HepG2 (cell line): ENCODE data around the gene PGS1.

Source experiments
- DMAP1 ChIP-seq: IDR thresholded peaks from 2 replicates; pipeline ENCODE4 v1.6.1; 2016
- HHEX ChIP-seq: IDR thresholded peaks from 2 replicates; pipeline ENCODE4 v1.6.1; 2016; ENCODE audit warnings: control low read depth
- RAD21 ChIP-seq: fragments of 450-650 bp; formaldehyde crosslinking; IDR thresholded peaks from 2 replicates; pipeline ENCODE4 v1.5.0; 2020; ENCODE audit warnings: mild to moderate bottlenecking
- REL ChIP-seq: sonication (generic); formaldehyde crosslinking; conservative IDR thresholded peaks from 2 replicates; pipeline ENCODE4 v1.8.0; 2022; ENCODE audit warnings: mild to moderate bottlenecking, missing genetic modification reagents, moderate library complexity
- SMAD3 ChIP-seq: sonication (generic); formaldehyde crosslinking; IDR thresholded peaks from 2 replicates; pipeline ENCODE4 v1.4.0; 2020; ENCODE audit warnings: missing genetic modification reagents
- SRF ChIP-seq: IDR thresholded peaks from 2 replicates; pipeline ENCODE4 v1.6.1; 2011; ENCODE audit warnings: mild to moderate bottlenecking, low read depth, low read length, moderate library complexity
- ZFP36 ChIP-seq: fragments of 150-350 bp; IDR thresholded peaks from 2 replicates; pipeline ENCODE4 v1.6.1; 2018; ENCODE audit warnings: borderline replicate concordance, low read length, low read depth; ENCODE audit not compliant: partially characterized antibody
- TF ChIP-seq, protein P1 (sequence below): sonication (generic); formaldehyde crosslinking; IDR thresholded peaks from 2 replicates; pipeline ENCODE4 v1.5.0; 2020; ENCODE audit warnings: missing genetic modification reagents
- TF ChIP-seq, protein P2 (sequence below): IDR thresholded peaks from 2 replicates; pipeline ENCODE4 v1.6.1; 2016; ENCODE audit warnings: low read depth, missing genetic modification reagents, missing compliant biosample characterization

DNA sequence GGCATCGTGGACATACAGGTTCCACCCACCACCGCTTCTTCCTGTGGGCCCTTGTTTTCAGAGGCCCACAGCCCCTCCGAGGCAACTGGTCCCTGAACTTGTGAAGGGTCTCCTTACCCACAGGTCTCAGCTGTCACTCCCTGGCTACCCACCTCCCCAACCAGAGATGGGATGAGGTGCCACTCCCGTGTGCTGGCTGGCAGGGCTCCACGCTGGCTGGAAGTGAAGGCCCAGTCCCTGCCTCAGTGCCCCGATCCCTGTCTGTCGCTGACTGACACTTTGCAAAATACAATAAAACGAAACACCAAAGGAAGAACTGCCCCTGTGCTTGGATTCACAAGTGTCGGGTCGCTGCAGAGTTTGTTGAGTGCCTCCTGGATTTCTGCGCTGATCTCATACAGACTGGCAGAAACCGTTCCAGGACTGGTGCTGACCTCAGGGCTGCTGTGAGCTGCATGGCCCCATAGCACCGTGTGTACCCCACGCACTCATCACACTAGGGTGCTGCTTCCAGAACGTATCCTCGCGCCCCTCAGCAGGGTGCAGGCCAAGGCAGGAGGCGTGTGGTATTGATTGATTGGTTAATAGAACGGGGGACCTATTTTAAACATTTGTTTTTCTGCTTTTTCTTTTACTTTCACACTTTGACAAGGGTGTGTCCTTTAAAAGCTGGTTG is 57.0 kb downstream of the PGS1 start:
- TF ChIP-seq, protein P1, sequence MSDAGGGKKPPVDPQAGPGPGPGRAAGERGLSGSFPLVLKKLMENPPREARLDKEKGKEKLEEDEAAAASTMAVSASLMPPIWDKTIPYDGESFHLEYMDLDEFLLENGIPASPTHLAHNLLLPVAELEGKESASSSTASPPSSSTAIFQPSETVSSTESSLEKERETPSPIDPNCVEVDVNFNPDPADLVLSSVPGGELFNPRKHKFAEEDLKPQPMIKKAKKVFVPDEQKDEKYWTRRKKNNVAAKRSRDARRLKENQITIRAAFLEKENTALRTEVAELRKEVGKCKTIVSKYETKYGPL (CRISPR knock-in tag), result no peak
- TF ChIP-seq REL (CRISPR knock-in tag), result no peak
- no peak for TF ChIP-seq RAD21 (CRISPR knock-in tag)
- TF ChIP-seq, protein P2, sequence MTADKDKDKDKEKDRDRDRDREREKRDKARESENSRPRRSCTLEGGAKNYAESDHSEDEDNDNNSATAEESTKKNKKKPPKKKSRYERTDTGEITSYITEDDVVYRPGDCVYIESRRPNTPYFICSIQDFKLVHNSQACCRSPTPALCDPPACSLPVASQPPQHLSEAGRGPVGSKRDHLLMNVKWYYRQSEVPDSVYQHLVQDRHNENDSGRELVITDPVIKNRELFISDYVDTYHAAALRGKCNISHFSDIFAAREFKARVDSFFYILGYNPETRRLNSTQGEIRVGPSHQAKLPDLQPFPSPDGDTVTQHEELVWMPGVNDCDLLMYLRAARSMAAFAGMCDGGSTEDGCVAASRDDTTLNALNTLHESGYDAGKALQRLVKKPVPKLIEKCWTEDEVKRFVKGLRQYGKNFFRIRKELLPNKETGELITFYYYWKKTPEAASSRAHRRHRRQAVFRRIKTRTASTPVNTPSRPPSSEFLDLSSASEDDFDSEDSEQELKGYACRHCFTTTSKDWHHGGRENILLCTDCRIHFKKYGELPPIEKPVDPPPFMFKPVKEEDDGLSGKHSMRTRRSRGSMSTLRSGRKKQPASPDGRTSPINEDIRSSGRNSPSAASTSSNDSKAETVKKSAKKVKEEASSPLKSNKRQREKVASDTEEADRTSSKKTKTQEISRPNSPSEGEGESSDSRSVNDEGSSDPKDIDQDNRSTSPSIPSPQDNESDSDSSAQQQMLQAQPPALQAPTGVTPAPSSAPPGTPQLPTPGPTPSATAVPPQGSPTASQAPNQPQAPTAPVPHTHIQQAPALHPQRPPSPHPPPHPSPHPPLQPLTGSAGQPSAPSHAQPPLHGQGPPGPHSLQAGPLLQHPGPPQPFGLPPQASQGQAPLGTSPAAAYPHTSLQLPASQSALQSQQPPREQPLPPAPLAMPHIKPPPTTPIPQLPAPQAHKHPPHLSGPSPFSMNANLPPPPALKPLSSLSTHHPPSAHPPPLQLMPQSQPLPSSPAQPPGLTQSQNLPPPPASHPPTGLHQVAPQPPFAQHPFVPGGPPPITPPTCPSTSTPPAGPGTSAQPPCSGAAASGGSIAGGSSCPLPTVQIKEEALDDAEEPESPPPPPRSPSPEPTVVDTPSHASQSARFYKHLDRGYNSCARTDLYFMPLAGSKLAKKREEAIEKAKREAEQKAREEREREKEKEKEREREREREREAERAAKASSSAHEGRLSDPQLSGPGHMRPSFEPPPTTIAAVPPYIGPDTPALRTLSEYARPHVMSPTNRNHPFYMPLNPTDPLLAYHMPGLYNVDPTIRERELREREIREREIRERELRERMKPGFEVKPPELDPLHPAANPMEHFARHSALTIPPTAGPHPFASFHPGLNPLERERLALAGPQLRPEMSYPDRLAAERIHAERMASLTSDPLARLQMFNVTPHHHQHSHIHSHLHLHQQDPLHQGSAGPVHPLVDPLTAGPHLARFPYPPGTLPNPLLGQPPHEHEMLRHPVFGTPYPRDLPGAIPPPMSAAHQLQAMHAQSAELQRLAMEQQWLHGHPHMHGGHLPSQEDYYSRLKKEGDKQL (CRISPR knock-in tag), result no peak
- no peak for TF ChIP-seq DMAP1 (CRISPR knock-in tag)
- TF ChIP-seq SMAD3 (CRISPR knock-in tag), result no peak
- no peak for TF ChIP-seq HHEX
- TF ChIP-seq SRF, result no peak
- TF ChIP-seq ZFP36, result no peak
